IMR-90 (cell line): ENCODE data around the gene TMEM253. TPM values are rescaled to one million over a fixed set of nuclear protein-coding genes. Genes with fewer than 3 reads are reported as not detected.

Experiments
- ATAC-seq: fragments of 200-7000 bp; cut with Tn5 transposase; 2 replicates; pipeline ENCODE4 v1.9.1; 2020; ENCODE audit warnings: low read depth, mild to moderate bottlenecking, moderate library complexity
- BruUV-seq: library from RNA; stranded (reverse); fragments of 400-500 nt; replicated peaks from 2 replicates; lab custom pipeline; 2021; lab: Mats Ljungman, UMichigan
- CTCF ChIA-PET: fragments of 300-600 bp; formaldehyde crosslinking; extraction: SDS; loops from one replicate; lab custom pipeline; 2021; ENCODE audit warnings: antibody characterized with exemption; lab: Yijun Ruan, JAX
- POLR2A ChIA-PET: fragments of 300-600 bp; sonication (Branson Sonifier 250); formaldehyde crosslinking; loops from one replicate; lab custom pipeline; 2022; ENCODE audit warnings: antibody characterized with exemption; ENCODE audit not compliant: unreplicated experiment; lab: Charles Lee
- DNase-seq: peaks from one replicate; pipeline ENCODE4 v3.0.0; 2013
- H2AFZ ChIP-seq: replicated peaks from 2 replicates; pipeline ENCODE3; 2013; ENCODE audit warnings: low read length, mild to moderate bottlenecking; ENCODE audit not compliant: poor library complexity
- H2AK5ac ChIP-seq: 2 replicates; pipeline ENCODE4 v1.6.1; 2013; ENCODE audit warnings: low read depth, low read length, inconsistent platforms
- H2AK9ac ChIP-seq: replicated peaks from 2 replicates; pipeline ENCODE3; 2013; ENCODE audit warnings: mild to moderate bottlenecking, low read depth, low read length, moderate library complexity; ENCODE audit not compliant: poor library complexity
- H2BK120ac ChIP-seq: 2 replicates; pipeline ENCODE4 v1.6.1; 2013; ENCODE audit warnings: low read depth, low read length, inconsistent platforms
- H2BK15ac ChIP-seq: 3 replicates; pipeline ENCODE4 v1.6.1; 2013; ENCODE audit warnings: low read depth, low read length, inconsistent platforms
- H2BK20ac ChIP-seq: 2 replicates; pipeline ENCODE4 v1.6.1; 2013; ENCODE audit warnings: low read depth, mild to moderate bottlenecking, inconsistent platforms, low read length, moderate library complexity
- H2BK5ac ChIP-seq: 2 replicates; pipeline ENCODE4 v1.6.1; 2013; ENCODE audit warnings: mild to moderate bottlenecking, low read depth, low read length, inconsistent platforms; ENCODE audit not compliant: poor library complexity, severe bottlenecking
- H3K14ac ChIP-seq: replicated peaks from 2 replicates; pipeline ENCODE4 v1.6.1; 2013; ENCODE audit warnings: low read depth, low read length, inconsistent platforms
- H3K18ac ChIP-seq: 2 replicates; pipeline ENCODE4 v1.6.1; 2013; ENCODE audit warnings: low read depth, low read length, control low read depth
- H3K23ac ChIP-seq: 2 replicates; pipeline ENCODE4 v1.6.1; 2013; ENCODE audit warnings: low read depth, low read length, inconsistent platforms
- H3K27ac ChIP-seq: 2 replicates; pipeline ENCODE4 v1.5.1; 2013; ENCODE audit warnings: mild to moderate bottlenecking, control low read depth, low read length; ENCODE audit not compliant: insufficient read depth
- H3K27me3 ChIP-seq: 2 replicates; pipeline ENCODE4 v1.6.1; 2013; ENCODE audit warnings: low read length; ENCODE audit not compliant: control insufficient read depth, insufficient read depth
- H3K36me3 ChIP-seq: 2 replicates; pipeline ENCODE4 v1.6.1; 2013; ENCODE audit warnings: low read length, mixed read lengths; ENCODE audit not compliant: control insufficient read depth, insufficient read depth
- H3K4ac ChIP-seq: 2 replicates; pipeline ENCODE4 v1.6.1; 2013; ENCODE audit warnings: low read depth, low read length, inconsistent platforms
- H3K4me1 ChIP-seq: 2 replicates; pipeline ENCODE4 v1.6.1; 2013; ENCODE audit warnings: low read length, mixed read lengths; ENCODE audit not compliant: control insufficient read depth, insufficient read depth
- H3K4me2 ChIP-seq: 2 replicates; pipeline ENCODE4 v1.6.1; 2013; ENCODE audit warnings: low read depth, mild to moderate bottlenecking, control low read depth, low read length, moderate library complexity
- H3K4me3 ChIP-seq: 2 replicates; pipeline ENCODE4 v1.5.1; 2013; ENCODE audit warnings: low read depth, mild to moderate bottlenecking, control low read depth, low read length, moderate library complexity; ENCODE audit not compliant: insufficient read depth
- H3K56ac ChIP-seq: 2 replicates; pipeline ENCODE4 v1.6.1; 2013; ENCODE audit warnings: low read length, inconsistent platforms; ENCODE audit not compliant: insufficient read depth; ENCODE audit errors: extremely low read depth
- H3K79me1 ChIP-seq, 2 experiments: 2 replicates each; pipeline ENCODE4 v1.6.1; 2013; ENCODE audit warnings: low read length in 2 of 2, inconsistent platforms in 1 of 2, low read depth in 1 of 2
- H3K9ac ChIP-seq: 2 replicates; pipeline ENCODE4 v1.6.1; 2013; ENCODE audit warnings: low read depth, low read length, control low read depth
- H3K9me1 ChIP-seq: 2 replicates; pipeline ENCODE4 v1.6.1; 2013; ENCODE audit warnings: low read length, inconsistent platforms; ENCODE audit not compliant: insufficient read depth
- H3K9me3 ChIP-seq: 2 replicates; pipeline ENCODE4 v1.6.1; 2013; ENCODE audit warnings: low read length; ENCODE audit not compliant: control insufficient read depth, insufficient read depth
- H4K20me1 ChIP-seq: 2 replicates; pipeline ENCODE4 v1.6.1; 2013; ENCODE audit warnings: low read length, inconsistent platforms; ENCODE audit not compliant: insufficient read depth
- H4K5ac ChIP-seq: 2 replicates; pipeline ENCODE4 v1.6.1; 2013; ENCODE audit warnings: mild to moderate bottlenecking, low read depth, low read length, control low read depth
- H4K8ac ChIP-seq, 2 experiments: 2 replicates each; pipeline ENCODE4 v1.6.1; 2013; ENCODE audit warnings: low read depth in 2 of 2, low read length in 2 of 2, control low read depth in 1 of 2, inconsistent platforms in 1 of 2
- H4K91ac ChIP-seq: 2 replicates; pipeline ENCODE4 v1.6.1; 2013; ENCODE audit warnings: low read depth, low read length, inconsistent platforms; ENCODE audit not compliant: insufficient read depth
- BHLHE40 ChIP-seq: fragments of 150-350 bp; IDR thresholded peaks from 2 replicates; pipeline ENCODE4 v1.6.1; 2016; ENCODE audit warnings: mild to moderate bottlenecking, low read depth, low read length
- CEBPB ChIP-seq: IDR thresholded peaks from 2 replicates; pipeline ENCODE4 v1.6.1; 2012; ENCODE audit warnings: low read depth, low read length, improper control_type of control experiment
- CHD1 ChIP-seq: IDR thresholded peaks from 2 replicates; pipeline ENCODE4 v1.6.1; 2012; ENCODE audit warnings: low read depth, low read length, improper control_type of control experiment
- ELK1 ChIP-seq: fragments of 150-350 bp; IDR thresholded peaks from 2 replicates; pipeline ENCODE4 v1.6.1; 2016; ENCODE audit warnings: low read depth, mild to moderate bottlenecking, low read length, moderate library complexity, borderline replicate concordance
- MXI1 ChIP-seq: IDR thresholded peaks from 2 replicates; pipeline ENCODE4 v1.6.1; 2012; ENCODE audit warnings: low read depth, mild to moderate bottlenecking, low read length, moderate library complexity, borderline replicate concordance
- NFE2L2 ChIP-seq: fragments of 150-350 bp; IDR thresholded peaks from 2 replicates; pipeline ENCODE4 v1.6.1; 2016; ENCODE audit warnings: low read depth, mild to moderate bottlenecking, low read length
- SMC3 ChIP-seq: fragments of 150-350 bp; IDR thresholded peaks from 2 replicates; pipeline ENCODE4 v1.6.1; 2016; ENCODE audit warnings: low read depth, mild to moderate bottlenecking, antibody characterized with exemption, low read length, moderate library complexity
- WGBS, 2 experiments: methylation state at CpG; one replicate each; pipeline versions ENCODE4 v1.1.5 to v1.1.7; 2013; ENCODE audit warnings: missing lambda C conversion rate in 2 of 2; ENCODE audit not compliant: insufficient read length in 1 of 2; ENCODE audit errors: extremely low coverage in 2 of 2; 5-methylcytosine and 5-hydroxymethylcytosine counted together
- dilution Hi-C: fragments of 300-500 bp; cut with HindIII; formaldehyde crosslinking; loops from one replicate; pipeline ENCODE4 v1.14.3; 2018; ENCODE audit warnings: low sequenced_read_pairs; ENCODE audit not compliant: unreplicated experiment
- in situ Hi-C: fragments of 300-500 bp; cut with MboI; formaldehyde crosslinking; loops from 3 replicates; pipeline ENCODE4 v1.14.3; 2019; ENCODE audit warnings: low sequenced_read_pairs, inconsistent platforms, mixed read lengths
- intact Hi-C: fragments of 100-400 bp; cut with micrococcal nuclease; formaldehyde crosslinking; loops from 2 replicates; pipeline ENCODE4 v1.10.0; 2022
- polyA plus RNA-seq, 3 experiments: library from polyadenylated mRNA; depleted of rRNA; stranded (reverse); fragments of >200 nt; gene quantifications; 2 replicates each; pipeline ENCODE4 v1.2.3, GENCODE V29; 2012; ENCODE audit warnings: low replicate concordance in 1 of 3
- total RNA-seq: library from RNA; depleted of rRNA; stranded (reverse); fragments of >200 nt; gene quantifications from 2 replicates; pipeline ENCODE4 v1.2.3, GENCODE V29; 2012

The TMEM253 gene
- total and polyA plus RNA-seq, 2 of the 4 experiments (the other 2 are of a cell fraction) = 0.07 TPM; not detected in 1

- POLR2A ChIA-PET = interaction anchor here (0.7 kb wide), 1 partner anchor 766 kb away, joined by 3 read pairs; no protein-coding TSS in a partner anchor
- H3K14ac ChIP-seq = no peak overlapping the region
- peak overlapping the region; percentile 36; the same call in 1 of the 2 replicates for H3K4me2 ChIP-seq
- H2BK120ac ChIP-seq = no peak overlapping the region
- H3K79me1 ChIP-seq = 0 out of 4 replicates have a peak, but pooled peaks cover 0 to 2% of the 10 kb centered on the region in 2 experiments
- H2AK5ac ChIP-seq = no peak overlapping the region
- H3K9me1 ChIP-seq = peaks cover 3% of the 10 kb centered on the region; the same call in 1 of the 2 replicates
- ATAC-seq = no peak
- H4K91ac ChIP-seq = no peak overlapping the region
- H3K27me3 ChIP-seq = no peaks in the 10 kb centered on the region
- H2BK5ac ChIP-seq = peak overlapping the region; percentile 2
- WGBS, 2 experiments = no CpG with 5 or more reads among the region's 19 CpGs
- intact Hi-C loops = no loop called here
- no peak overlapping the region for H3K23ac ChIP-seq
- BruUV-seq = no TSS peak
- H4K5ac ChIP-seq = no peak overlapping the region
- CTCF ChIA-PET = no interaction called here
- no peak overlapping the region for H3K18ac ChIP-seq
- no peaks in the 10 kb centered on the region; the same call in 1 of the 2 replicates for H4K20me1 ChIP-seq
- H3K36me3 ChIP-seq = peaks cover 2% of the 10 kb centered on the region; the same call in 1 of the 2 replicates
- DNase-seq = no peak
- H3K9me3 ChIP-seq = no peaks in the 10 kb centered on the region
- H2BK15ac ChIP-seq = no peak overlapping the region
- H2BK20ac ChIP-seq = no peak overlapping the region
- H3K4me3 ChIP-seq = peak overlapping the region; percentile 14; the same call in 1 of the 2 replicates
- H3K27ac ChIP-seq = peak overlapping the region; percentile 16; the same call in 1 of the 2 replicates
- TF ChIP-seq SMC3 = no peak
- no peak for TF ChIP-seq ELK1
- TF ChIP-seq CHD1 = no peak
- TF ChIP-seq BHLHE40 = no peak
- TF ChIP-seq MXI1 = no peak
- no peak for TF ChIP-seq NFE2L2
- no peak for TF ChIP-seq CEBPB
- H4K8ac ChIP-seq = no peak overlapping the region
- dilution Hi-C loops = no loop called here
- peaks cover 4% of the 10 kb centered on the region; the same call in 1 of the 2 replicates for H3K4me1 ChIP-seq
- in situ Hi-C loops = loop anchor here (25.0 kb wide), 2 partner anchors 635 to 760 kb away; partner anchors contain the start of genes APEX1, CCNB1IP1, OSGEP and PARP2
- H2AFZ ChIP-seq = no peak overlapping the region
- H3K4ac ChIP-seq = no peak overlapping the region
- H2AK9ac ChIP-seq = no peak overlapping the region
- H3K56ac ChIP-seq = no peak overlapping the region
- H3K9ac ChIP-seq = no peak overlapping the region; the same call in 1 of the 2 replicates
Observed at GRCh38 chr14:21097636-21098075, 3.2 kb upstream of the TMEM253 start.
